HG03196 (cell line): ENCODE data around the gene EFNB2.

Experiments used
- ATAC-seq: cut with Tn5 transposase; IDR thresholded peaks from one replicate; pipeline ENCODE4 v1.9.1; 2021; ENCODE audit not compliant: unreplicated experiment

The EFNB2 gene

DNA sequence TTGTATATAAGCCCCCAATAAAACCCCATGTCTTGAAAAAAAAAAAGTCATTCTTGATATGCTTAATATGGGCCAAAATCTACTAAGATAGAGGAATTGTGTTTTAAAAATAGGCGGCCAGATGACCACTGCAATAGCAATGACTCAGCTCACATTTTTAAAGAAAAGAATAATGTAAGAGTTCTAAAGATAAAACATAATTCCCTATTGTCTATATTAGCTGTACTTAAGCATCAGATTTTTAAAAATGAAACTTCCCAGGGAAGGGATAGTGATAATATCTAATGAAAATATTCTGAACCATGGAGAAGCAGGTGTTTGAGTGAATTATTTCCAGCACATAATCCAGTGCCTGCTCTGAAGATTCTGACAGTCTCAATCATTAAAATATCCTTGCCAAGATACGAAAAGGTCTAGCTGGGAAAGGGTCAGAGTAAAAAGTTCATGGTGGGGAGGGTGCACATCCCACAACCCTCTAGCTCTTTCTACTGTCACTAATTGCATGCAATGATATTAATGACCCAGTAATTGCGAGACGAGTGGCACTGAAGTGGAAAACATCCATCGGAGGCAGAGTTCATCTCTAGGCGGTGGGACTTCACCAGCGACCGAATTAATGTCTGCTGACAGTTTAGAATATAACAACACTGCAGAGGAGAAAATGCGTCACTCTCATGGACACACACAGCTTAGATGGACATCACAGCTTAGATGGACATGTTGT is 31.6 kb downstream of the EFNB2 start:
- ATAC-seq, result no peak

DNA sequence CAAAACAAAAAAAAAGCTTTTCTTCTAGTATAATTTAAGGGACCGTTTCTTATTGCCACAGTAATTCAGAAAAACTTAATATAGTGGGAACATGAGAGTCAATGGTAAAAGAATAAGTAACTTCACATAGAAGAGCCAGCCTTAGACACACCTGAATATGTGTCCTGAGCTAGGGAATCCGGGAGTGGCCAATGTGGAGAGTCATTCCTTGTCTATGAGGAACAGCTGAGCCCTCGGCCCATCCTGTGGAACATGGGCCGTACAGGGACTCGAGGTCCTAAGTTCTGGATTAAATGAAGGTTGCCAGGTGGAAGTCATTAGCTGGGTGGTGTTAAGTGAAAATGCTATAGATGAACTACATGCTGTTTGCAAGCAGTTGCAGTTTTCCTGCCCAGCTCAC is 32.2 kb downstream of the EFNB2 start:
- ATAC-seq, result no peak

DNA sequence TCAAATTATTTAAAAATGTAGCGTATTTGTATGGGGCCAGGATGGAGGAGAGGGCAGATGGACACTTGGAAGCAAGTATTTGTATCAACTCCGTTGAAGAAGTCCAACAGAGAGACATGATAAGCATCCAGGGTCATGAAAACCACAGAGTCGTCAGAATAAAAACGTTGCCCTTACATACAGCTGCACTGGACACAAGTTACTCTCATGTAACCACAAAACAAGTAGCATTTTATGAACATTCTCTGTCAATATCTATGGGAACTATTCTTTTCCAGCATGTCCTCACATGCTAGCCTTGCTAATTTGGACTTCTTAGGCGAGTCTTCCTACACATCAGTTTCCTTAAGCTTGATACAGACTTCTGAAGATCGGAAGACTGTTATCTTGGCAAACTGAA is 35.0 kb downstream of the EFNB2 start:
- no peak for ATAC-seq

DNA sequence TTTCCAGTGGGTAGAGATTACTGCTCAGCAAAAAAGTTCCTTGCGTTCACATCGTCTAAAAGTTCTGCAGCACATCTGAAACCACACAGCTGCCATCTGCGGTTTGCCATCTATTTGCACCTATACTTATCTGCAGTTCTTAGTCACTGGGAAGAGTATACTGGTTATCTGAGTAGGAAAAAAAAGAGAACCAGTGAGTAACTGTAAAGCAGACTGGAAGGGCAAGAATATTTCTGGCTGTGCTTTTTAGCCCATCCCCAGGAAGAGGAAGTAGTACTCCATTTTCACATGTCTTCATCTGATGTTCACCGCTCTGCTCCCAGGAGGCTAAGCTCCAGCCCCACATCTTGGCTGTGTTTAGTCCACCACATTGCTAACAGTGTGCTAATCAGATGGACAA is 35.6 kb downstream of the EFNB2 start:
- ATAC-seq, result peak; percentile 64

- ATAC-seq, result no peak
Observed at GRCh38 chr13:106499113-106499512, 36.3 kb downstream of the EFNB2 start.

- ATAC-seq, result no peak
Observed at GRCh38 chr13:106498571-106498970, 36.9 kb downstream of the EFNB2 start.

GRCh38 chr13:106498158-106498557 is 37.3 kb downstream of the EFNB2 start:
- no peak for ATAC-seq

DNA sequence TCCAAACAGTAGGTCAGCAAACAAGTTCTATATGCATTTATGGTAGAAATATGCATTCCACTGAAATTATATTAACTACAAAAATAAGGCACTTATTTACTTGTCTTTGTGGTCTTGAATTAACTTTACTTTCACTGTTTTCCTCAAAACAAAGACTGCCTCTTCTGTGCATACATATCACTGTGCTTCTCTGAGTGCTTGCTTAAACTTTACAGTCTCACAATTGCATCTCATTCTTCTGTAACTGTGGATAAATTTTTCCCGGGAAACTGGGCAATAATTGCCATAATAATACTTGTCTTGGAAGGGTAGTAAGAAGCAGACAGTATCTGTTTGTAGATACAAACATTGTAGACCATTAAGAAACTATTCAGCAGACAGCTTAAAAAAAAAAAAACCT is 38.4 kb downstream of the EFNB2 start:
- no peak for ATAC-seq

GRCh38 chr13:106496072-106496997 is 39.1 kb downstream of the EFNB2 start:
- no peak for ATAC-seq

DNA sequence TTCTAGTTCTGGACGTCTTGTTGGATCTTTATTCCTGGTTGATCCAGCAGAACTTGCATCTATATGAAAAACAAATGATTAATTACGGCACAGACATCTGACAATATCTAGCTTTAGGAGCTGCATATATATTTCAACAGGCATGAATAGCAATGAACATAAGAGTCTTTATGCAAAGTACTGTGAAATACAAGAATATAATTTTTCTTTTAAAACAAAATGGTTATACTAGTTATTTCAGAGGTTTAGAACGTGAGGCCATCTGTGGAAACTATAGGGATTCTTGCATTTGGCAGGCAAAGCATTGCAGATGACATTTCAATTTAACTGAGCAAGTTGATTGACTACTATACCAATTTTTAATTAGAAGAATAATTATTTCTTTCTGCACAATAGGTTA is 40.5 kb downstream of the EFNB2 start:
- no peak for ATAC-seq

- ATAC-seq, result no peak
Observed at GRCh38 chr13:106494506-106494905, 41.0 kb downstream of the EFNB2 start.

DNA sequence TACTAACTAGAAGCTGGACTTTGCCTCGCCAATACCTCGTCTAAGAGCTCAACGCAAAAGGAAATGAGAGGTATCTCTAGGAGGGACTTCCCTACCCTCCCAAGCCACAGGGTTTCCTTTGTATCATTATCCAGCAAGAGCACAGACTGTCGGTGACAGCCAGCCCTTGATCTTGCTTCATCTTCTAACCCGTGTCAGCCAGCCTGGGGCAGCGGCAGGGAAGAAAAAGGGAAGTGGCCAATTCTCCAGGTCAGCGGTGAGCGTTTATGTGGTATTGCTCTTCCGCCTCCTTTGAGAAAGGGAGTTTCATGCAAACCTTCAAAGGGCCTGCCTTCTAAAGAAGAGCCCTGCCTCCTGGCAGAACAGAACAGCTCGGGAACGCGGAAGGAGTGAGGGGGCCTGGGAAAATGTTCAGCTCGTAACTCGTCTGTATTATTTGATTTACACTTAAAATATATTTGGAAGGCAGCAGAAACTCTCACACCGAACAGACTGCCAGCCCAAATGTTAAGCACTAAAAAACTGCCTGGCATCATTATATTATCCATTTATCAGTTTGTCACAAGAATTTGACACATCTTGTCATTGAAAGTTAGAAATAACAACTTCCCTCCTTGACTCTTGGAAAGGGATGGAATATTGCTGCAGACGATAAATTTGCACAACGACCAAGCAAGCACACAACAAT is 41.8 kb downstream of the EFNB2 start:
- peak; percentile 88 for ATAC-seq

GRCh38 chr13:106492588-106493475 is 42.6 kb downstream of the EFNB2 start:
- no peak for ATAC-seq

- no peak for ATAC-seq
Observed at GRCh38 chr13:106491928-106492587, 43.4 kb downstream of the EFNB2 start.

DNA sequence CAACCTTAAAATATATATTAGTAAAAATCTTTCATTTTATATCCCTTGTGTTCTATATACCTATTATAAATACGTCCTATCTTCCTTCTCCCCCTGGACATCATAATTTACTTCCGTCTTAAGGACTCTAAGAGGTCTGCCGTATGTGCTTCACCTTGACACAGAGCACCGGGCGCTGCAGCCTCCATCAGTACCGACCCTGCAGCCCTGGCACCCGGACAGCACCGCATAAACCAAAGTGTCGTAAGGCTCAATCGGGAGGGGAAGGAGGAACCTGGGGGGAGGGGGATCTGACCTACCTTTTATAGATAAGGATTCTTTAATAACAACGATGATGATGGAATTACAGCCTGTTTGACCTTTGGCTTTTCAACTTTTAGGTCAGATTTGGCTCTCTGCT is 44.0 kb downstream of the EFNB2 start:
- ATAC-seq, result no peak

DNA sequence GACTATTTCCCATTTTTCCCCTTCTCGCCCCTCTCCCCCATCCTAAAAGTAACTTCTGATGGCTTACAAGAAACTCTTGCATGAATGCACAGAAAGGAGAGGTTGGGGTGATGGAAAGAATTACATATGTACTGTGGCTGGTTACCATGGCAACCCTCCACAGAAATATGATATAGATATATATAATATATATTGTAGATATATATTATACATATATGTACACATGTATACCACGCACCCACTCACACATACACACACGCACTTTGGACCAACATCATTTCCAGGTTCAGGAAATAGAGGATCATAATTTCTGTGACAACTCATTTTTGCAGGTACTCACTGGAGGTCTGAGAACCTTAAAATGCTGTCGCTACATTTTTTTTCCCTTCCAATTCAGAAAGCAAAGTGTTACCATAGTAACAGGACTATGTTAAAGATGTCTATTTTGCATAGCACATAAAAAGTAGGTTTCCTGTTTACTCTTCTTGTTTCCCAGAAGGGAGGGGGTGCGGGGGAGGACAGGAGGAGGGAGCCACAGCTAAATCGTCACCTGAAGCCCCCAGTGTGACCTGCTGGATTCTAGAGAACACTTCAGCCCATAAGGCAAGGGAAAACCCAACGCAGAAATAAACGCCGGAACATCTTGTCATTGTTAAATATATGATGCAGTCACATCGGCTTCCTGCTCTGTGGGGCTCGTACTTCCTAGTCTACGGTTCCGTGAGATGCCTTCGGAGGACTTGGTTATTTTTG is 44.7 kb downstream of the EFNB2 start:
- no peak for ATAC-seq

- ATAC-seq, result no peak
Observed at GRCh38 chr13:106489849-106490568, 45.5 kb downstream of the EFNB2 start.

DNA sequence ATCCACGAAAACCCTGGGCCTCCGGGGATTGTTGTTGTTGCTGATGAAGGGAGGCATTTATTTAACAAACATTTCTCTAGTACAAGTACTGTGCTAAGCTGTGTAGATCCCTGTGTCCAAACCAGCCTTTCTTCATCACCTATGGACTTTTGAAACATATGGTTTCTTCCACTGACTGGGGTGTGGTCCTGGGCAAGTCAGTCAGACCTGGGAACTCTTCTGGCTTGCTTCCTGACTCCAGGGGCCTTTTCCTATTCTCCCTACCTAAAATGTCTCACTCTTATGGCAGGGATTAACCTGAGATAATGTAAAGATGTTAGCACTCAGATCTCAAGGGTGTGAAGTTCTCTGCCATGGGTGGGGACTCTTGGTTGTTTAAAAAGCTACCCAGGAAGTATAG is 46.8 kb downstream of the EFNB2 start:
- no peak for ATAC-seq

DNA sequence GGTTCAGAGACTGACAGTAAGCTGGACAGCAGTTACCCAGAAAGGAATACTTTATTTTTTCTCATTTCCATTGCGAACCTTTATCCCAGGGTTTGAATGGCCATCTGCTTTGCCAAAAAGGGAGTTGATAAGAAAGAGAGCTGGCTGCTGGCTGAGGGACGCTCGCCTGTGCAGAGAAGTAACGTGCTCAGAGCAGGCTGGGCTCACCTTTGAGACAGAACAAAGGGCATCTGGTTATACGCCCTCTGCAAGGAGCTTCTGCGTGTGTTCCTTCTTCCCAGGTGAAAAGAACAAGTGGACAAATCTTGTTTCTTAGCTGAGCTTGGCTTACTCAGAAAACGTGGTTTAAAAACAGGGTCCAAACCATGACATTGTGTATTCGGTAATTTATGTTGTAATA is 47.4 kb downstream of the EFNB2 start:
- ATAC-seq, result no peak
